ENCODE results near the gene SPTLC2. TPM values are rescaled to one million over a fixed set of nuclear protein-coding genes. Genes with fewer than 3 reads are reported as not detected.

SPTLC2 gene
- total RNA-seq, 1 donor from 2014 or later: 40.9 TPM

- no peak overlapping the region for H3K27ac Mint-ChIP-seq
- no peaks in the 10 kb centered on the region for H3K4me1 Mint-ChIP-seq (ENCODE audit: unreplicated experiment)
- H3K9me3 Mint-ChIP-seq: no peaks in the 10 kb centered on the region
- no peak for DNase-seq (ENCODE audit: extremely low spot score, unreplicated experiment)
- TF ChIP-seq CTCF (conservative IDR thresholded peaks at IDR 0.05): no peak
- H3K4me3 Mint-ChIP-seq: no peak overlapping the region
- no peaks in the 10 kb centered on the region for H3K27me3 Mint-ChIP-seq
- H3K36me3 Mint-ChIP-seq: peaks cover 22% of the 10 kb centered on the region
Observed at GRCh38 chr14:77520555-77520954, 95.9 kb downstream of the SPTLC2 start.

GRCh38 chr14:77516126-77516525 lies 100.3 kb downstream of the SPTLC2 start:
- no peaks in the 10 kb centered on the region for H3K27me3 Mint-ChIP-seq
- H3K4me1 Mint-ChIP-seq (ENCODE audit: unreplicated experiment): no peaks in the 10 kb centered on the region
- DNase-seq (ENCODE audit: extremely low spot score, unreplicated experiment): no peak
- peaks cover 28% of the 10 kb centered on the region for H3K36me3 Mint-ChIP-seq
- H3K9me3 Mint-ChIP-seq: no peaks in the 10 kb centered on the region
- no peak for TF ChIP-seq CTCF (conservative IDR thresholded peaks at IDR 0.05)
- no peak overlapping the region for H3K27ac Mint-ChIP-seq
- H3K4me3 Mint-ChIP-seq: no peak overlapping the region

GRCh38 chr14:77511486-77512162 lies 104.8 kb downstream of the SPTLC2 start:
- no peaks in the 10 kb centered on the region for H3K4me1 Mint-ChIP-seq (ENCODE audit: unreplicated experiment)
- no peak overlapping the region for H3K4me3 Mint-ChIP-seq
- TF ChIP-seq CTCF (conservative IDR thresholded peaks at IDR 0.05): no peak
- DNase-seq (ENCODE audit: extremely low spot score, unreplicated experiment): no peak
- H3K36me3 Mint-ChIP-seq: peaks cover 15% of the 10 kb centered on the region
- no peaks in the 10 kb centered on the region for H3K27me3 Mint-ChIP-seq
- H3K27ac Mint-ChIP-seq: no peak overlapping the region
- H3K9me3 Mint-ChIP-seq: no peaks in the 10 kb centered on the region

GRCh38 chr14:77509366-77509765 lies 107.1 kb downstream of the SPTLC2 start:
- Mint-ChIP-seq H3K9me3 (no peaks in the 10 kb centered on the region), H3K4me1 (ENCODE audit: unreplicated experiment) (no peaks in the 10 kb centered on the region), H3K4me3 (no peak overlapping the region), H3K27me3 (no peaks in the 10 kb centered on the region), H3K36me3 (peaks cover 9% of the 10 kb centered on the region), H3K27ac (no peak overlapping the region)
- no peak for DNase-seq (ENCODE audit: extremely low spot score, unreplicated experiment)
- no peak for TF ChIP-seq CTCF (conservative IDR thresholded peaks at IDR 0.05)

GRCh38 chr14:77508876-77509275 lies 107.6 kb downstream of the SPTLC2 start:
- Mint-ChIP-seq H3K27ac (no peak overlapping the region), H3K4me1 (ENCODE audit: unreplicated experiment) (no peaks in the 10 kb centered on the region), H3K9me3 (no peaks in the 10 kb centered on the region), H3K36me3 (peaks cover 9% of the 10 kb centered on the region), H3K27me3 (no peaks in the 10 kb centered on the region), H3K4me3 (no peak overlapping the region)
- no peak for DNase-seq (ENCODE audit: extremely low spot score, unreplicated experiment)
- TF ChIP-seq CTCF (conservative IDR thresholded peaks at IDR 0.05): no peak
